ENCODE data around the gene ATIC. TPM values are rescaled to one million over a fixed set of nuclear protein-coding genes. Genes with fewer than 3 reads are reported as not detected.
"Not testable (repeated sequence)": the region's sequence is repeated elsewhere in the genome, so short reads cannot be mapped to it uniquely, and the experiment has no call there.

ATIC gene
- total RNA-seq, 1 donor from 2014 or later: 53.2 TPM

GRCh38 chr2:215301994-215302393, 9.9 kb upstream of the ATIC start:
- ATAC-seq (ENCODE audit: poor library complexity): no peak
- intact Hi-C loops (cut with DNase I): no loop called here
- no peak for DNase-seq

DNA sequence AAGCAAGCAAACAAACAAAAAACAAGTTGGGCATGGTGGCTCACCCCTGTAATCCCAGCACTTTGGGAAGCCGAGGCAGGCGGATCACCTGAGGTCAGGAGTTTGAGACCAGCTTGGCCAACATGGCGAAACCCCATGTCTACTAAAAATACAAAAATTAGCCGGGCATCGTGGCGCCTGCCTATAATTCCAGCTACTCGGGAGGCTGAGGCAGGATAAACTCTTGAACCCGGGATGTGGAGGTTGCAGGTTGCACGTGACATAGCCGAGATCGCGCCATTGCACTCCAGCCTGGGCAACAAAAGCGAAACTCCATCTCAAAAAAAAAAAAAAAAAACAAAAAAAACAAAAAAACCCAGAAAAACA, 617 bp upstream of the ATIC start:
- DNase-seq; intact Hi-C loops (cut with DNase I): not testable (repeated sequence)
- ATAC-seq (ENCODE audit: poor library complexity): peak; percentile 15

GRCh38 chr2:215313255-215313613, 1.4 kb downstream of the ATIC start:
- ATAC-seq (ENCODE audit: poor library complexity) (no peak), DNase-seq (no peak)
- intact Hi-C loops (cut with DNase I): no loop called here

DNA sequence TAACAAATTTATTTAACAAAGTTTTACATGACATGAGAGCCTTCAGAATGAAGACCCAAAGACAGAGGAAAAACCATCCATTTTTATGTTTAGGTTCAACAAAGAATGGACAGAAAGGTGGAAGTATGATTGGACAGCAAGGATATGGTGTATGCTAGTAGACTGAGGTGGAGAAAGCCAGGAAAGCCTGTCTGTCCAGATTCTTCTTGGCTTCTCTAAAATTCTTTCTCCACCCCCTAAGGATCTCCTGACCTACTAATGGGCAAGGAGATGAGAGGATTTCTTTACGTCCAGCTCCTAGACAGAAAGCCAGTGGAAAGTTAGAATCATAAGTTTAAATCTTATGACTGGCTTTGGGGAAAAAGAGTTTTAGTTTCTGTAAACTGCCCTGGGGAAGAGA, 3.0 kb downstream of the ATIC start:
- intact Hi-C loops (cut with DNase I): no loop called here
- ATAC-seq (ENCODE audit: poor library complexity) (no peak), DNase-seq (no peak)

DNA sequence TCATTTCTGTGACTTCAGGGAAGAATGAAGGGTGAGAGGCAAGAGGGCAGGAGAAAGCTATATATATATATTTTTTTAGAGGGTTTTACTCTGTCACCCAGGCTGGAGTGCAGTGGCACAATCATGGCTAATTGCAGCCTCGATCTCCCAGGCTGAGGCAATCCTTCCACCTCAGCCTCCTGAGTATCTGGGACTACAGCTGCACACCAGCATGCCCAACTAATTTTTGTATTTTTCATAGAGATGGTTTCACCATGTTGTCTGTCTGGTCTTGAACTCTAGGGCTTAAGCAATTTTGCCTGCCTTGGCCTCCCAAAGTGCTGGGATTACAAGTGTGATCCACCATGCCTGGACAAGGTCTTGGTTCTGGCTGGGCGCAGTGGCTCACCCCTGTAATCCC, 3.4 kb downstream of the ATIC start:
- intact Hi-C loops (cut with DNase I): no loop called here
- no peak for ATAC-seq (ENCODE audit: poor library complexity)
- no peak for DNase-seq

- DNase-seq: no peak
- ATAC-seq (ENCODE audit: poor library complexity): no peak
- intact Hi-C loops (cut with DNase I): no loop called here
These were observed 4.5 kb downstream of the ATIC start for GRCh38 chr2:215316336-215316735.

- DNase-seq: no peak
- intact Hi-C loops (cut with DNase I): no loop called here
- no peak for ATAC-seq (ENCODE audit: poor library complexity)
These were observed 7.6 kb downstream of the ATIC start for GRCh38 chr2:215319500-215319899.

DNA sequence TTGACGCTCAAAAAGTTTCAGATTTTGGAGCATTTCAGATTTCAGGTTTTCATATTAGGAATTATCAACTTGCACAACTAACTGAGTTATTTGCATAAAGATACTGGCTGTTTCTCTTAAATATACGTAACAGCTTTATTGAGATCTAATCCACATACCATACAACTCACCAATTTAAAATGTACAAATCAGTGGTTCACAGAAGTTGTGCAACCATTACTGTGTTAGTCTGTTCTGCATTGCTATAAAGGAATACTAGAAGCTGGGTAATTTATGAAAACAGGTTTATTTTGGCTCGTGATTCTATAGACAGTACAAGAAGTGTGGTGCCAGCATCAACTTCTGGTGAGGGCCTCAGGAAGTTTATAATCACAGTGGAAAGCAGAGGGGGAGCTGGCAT, 8.2 kb downstream of the ATIC start:
- ATAC-seq (ENCODE audit: poor library complexity): no peak
- intact Hi-C loops (cut with DNase I): no loop called here

DNA sequence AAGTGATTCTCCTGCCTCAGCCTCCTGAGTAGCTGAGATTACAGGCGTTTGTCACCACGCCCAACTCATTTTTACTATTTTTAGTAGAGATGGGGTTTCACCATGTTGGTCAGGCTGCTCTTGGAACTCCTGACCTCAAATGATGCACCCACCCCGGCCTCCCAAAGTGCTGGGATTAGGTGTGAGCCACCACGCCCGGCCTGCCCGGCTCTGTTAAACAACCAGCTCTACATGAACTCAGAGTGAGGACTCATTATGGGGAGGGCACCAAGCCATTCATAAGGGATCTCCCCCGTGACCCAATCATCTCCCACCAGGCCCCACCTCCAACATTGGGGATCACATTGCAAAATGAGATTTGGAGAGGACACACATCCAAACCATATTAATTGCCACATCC, 8.8 kb downstream of the ATIC start:
- no peak for ATAC-seq (ENCODE audit: poor library complexity)
- no peak for DNase-seq
- intact Hi-C loops (cut with DNase I): no loop called here

More for the DNA sequence above, 8.2 kb downstream of the ATIC start:
- DNase-seq: no peak

DNA sequence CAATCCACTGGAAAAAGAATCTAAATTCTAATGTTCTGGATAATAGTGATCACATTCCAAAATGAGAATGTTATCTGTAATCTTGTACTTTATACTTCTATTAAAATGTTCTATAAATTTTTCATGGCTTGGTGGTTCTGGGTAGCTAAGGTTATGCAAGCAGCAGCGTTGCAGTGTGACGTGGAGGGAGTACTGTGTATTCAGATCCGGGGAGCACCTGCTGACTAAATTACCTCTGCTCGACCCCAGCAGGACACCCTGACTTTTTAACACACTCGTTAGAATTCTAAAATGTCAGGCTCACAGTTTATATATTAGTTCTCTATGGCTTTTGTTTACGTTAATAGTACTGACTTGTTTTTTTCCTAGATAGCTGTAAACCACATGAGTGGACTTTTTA, 13.0 kb downstream of the ATIC start:
- DNase-seq (no peak), ATAC-seq (ENCODE audit: poor library complexity) (no peak)
- intact Hi-C loops (cut with DNase I): no loop called here

DNA sequence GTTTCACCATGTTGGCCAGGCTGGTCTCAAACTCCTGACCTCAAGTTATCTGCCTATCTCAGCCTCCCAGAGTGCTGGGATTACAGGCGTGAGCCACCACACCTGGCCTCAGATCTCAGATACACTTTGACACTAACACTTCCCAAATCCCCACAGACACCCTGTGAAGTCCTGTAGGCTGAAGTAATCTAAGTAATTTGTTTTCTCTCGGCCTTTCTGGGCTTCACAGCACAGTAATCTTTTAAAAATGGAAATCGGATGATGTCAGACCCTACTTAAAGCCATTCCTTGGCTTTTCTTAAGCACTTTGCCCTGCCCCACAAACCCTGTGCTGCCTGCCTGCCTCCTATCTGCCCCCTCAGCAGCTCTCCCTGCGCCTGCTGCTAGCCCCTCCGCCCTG, 16.2 kb downstream of the ATIC start:
- intact Hi-C loops (cut with DNase I): no loop called here
- ATAC-seq (ENCODE audit: poor library complexity) (no peak), DNase-seq (no peak)

- intact Hi-C loops (cut with DNase I): no loop called here
- no peak for ATAC-seq (ENCODE audit: poor library complexity)
- no peak for DNase-seq
These were observed 21.2 kb downstream of the ATIC start for GRCh38 chr2:215332872-215333595.

DNA sequence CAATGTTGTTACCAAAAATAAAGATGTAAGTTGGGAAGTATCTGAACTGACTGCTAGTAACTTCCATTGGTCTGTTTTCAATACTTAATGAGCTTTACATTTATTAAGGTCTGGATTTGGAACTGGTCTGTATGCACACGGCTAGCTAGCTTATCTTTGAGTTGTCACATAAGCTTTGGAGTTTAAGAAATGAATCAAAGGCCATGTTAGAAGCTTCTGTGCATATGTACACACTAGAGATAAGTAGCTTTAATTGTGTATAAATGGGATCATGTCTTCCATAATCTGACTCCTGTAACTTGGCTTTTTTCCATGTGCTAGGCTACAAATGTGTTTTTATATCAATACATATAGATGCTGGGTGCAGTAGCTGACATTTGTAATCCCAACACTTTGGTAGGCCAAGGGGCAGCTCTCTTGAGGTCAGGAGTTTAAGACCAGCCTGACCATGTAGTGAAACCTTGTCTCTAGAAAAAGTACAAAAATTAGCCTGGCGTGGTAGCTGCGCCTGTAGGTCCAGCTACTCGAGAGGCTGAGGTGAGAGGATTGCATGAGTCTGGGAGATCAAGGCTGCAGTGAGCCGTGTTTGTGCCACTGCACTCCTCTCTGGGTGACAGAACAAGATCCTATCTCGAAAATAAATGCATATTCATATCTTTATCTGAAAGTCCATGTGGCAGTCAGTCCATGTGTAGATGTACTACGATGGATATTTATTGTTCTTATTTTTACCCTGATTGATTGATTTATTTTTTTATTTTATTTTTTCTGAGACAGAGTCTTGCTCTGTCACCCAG, 27.2 kb downstream of the ATIC start:
- intact Hi-C loops (cut with DNase I): no loop called here
- ATAC-seq (ENCODE audit: poor library complexity) (no peak), DNase-seq (no peak)

DNA sequence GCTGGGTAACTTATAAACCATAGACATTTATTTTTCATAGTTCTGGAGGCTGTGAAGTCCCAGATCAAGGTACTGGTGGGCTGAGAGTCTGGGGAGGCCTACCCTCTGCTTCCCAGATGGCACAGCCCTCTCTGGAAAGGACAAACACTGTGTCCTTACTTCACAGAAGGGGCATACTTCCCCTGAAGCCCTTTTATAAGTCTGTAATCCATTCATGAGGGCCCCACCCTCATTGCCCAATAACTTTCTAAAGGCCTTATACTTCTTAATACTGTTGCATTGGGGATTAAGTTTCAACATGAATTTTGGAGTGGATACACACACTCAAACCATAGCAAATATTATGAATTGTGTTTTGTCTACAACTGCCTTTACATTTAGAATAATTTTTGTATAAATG, 36.0 kb downstream of the ATIC start:
- no peak for ATAC-seq (ENCODE audit: poor library complexity)
- DNase-seq: no peak
- intact Hi-C loops (cut with DNase I): no loop called here

GRCh38 chr2:215352602-215353001, 40.7 kb downstream of the ATIC start:
- intact Hi-C loops (cut with DNase I): no loop called here
- no peak for DNase-seq
- no peak for ATAC-seq (ENCODE audit: poor library complexity)

DNA sequence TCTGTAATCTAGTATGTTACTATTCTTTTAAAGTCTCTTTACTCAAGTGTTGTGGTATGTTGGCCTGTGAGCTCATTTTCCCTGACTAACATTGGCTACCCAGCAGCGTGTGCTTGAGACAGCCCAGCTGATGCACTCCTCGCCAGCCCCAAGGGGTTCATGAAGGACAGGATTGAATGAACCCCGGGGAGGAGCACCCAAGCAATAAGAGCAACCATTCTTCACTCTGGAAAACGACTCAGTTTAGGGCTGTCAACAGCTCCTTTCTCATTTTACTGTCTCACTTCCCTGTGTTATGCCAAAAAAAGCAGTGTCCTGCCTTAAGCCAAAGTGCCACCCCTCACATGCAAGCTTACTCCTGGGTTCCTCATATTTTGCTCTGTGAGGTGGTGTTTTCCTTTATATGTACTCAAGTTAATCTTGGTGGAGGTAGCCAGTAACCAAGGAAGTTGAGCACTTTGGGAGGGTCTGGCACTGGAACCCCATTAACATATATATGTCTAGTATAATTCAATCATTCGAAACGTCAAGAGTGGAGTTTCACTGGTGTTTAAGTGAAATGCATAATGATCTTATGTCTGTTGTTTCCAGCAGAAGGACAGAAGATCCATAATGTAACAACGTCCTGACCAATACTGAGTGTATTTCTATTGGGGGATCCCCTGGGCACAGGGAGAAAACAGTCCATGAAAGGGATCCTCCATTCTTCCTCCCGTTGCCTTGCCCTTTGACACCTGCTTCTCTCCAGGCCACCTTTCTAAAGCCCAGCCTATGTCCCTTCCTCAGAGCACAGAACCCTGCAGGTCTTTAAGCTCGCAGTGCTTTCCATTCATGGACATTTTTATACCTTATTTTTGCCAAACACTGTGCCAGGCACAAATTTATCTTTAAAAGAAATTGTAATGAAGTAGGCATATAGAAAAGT, 43.2 kb downstream of the ATIC start:
- intact Hi-C loops (cut with DNase I): no loop called here
- ATAC-seq (ENCODE audit: poor library complexity) (no peak), DNase-seq (no peak)

DNA sequence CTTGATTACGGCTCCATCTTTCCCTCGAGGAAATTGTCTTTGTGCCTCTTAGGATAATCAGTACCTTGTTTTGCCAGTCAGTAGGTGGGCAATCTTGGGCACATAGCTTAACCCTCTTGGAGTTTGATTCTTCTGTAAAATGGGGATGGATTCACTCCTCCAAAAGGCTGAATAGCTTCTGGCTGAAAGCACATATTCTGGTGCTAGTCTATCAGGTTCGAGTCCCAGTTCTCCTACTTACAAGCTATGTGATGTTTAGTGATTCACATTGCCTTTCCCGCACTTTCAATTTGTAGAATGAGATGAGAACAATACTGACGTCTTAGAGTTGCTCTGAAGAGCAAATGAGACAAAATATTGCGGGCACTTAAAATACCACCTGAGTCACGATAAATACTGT, 43.9 kb downstream of the ATIC start:
- no peak for ATAC-seq (ENCODE audit: poor library complexity)
- intact Hi-C loops (cut with DNase I): no loop called here

DNA sequence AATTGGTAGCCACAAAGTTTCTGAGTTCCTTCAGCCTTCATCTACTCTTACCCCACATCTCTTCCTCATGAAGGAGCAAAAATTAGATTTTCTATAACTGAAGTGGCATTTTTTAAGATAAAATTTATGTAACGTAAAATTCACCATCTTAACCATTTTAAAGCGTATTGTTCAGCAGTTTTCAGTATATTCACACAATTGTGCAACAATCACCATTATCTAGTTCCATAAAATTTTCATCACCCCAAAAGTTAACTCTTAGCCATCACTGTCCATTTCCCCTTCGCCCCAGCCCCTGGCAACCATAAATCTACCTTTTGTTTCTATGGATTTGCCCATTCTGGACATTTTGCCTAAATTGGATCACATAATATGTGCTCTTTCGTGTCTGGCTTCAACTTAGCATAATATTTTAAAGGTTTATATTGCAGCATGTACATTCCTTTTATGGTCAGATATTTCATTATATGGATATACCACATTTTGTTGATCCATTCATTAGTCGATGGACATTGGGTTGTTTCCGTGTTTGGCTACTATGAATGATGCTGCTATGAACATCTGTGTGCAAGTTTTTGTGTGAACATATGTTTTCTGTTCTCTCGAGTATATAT, 44.6 kb downstream of the ATIC start:
- intact Hi-C loops (cut with DNase I): no loop called here
- DNase-seq (no peak), ATAC-seq (ENCODE audit: poor library complexity) (no peak)

More for the DNA sequence above, 43.9 kb downstream of the ATIC start:
- no peak for DNase-seq

DNA sequence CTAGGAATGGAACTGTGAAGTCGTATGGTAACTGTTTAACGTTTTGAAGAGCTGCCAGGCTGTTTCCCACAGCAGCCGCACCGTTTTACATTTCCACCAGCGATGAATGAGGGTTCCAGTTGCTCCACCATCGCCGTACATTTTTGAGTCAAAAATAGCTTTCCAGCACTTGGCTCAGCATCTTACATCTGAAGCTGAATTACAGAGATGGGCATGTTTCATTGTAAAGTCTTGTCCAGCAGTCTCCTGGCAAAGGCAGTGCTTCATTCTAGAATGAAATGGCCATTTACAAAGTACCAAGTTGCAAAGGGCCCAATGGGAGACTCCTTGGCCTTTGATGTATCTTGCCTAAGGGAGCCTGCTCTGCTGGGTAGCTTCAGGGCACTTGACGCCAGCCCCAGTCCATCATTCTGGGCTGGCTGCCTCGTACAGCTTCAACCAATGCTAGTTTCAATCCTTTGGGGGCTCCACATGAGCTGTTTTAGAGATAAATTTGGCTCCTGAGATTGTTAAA, 45.1 kb downstream of the ATIC start:
- intact Hi-C loops (cut with DNase I): no loop called here
- ATAC-seq (ENCODE audit: poor library complexity): no peak
- DNase-seq: no peak

All from Right ventricle myocardium superior (tissue), 1 donor.